Activated T-cell treated with anti-CD3 and anti-CD28 coated beads, Interleukin-2, amount 50 U/mL, for 48 hours (primary cell): Measurements from ENCODE around the gene RHBDL3.
A peak's percentile ranks its signal among the peaks of the same experiment; 100 is the strongest.
"Not testable (repeated sequence)": the region's sequence is repeated elsewhere in the genome, so short reads cannot be mapped to it uniquely, and the experiment has no call there.

ENCODE experiments used
- DNase-seq, 2 experiments: peaks; one replicate each; pipeline ENCODE4 v3.0.0-alpha.2; 2020

Gene RHBDL3, protein sequence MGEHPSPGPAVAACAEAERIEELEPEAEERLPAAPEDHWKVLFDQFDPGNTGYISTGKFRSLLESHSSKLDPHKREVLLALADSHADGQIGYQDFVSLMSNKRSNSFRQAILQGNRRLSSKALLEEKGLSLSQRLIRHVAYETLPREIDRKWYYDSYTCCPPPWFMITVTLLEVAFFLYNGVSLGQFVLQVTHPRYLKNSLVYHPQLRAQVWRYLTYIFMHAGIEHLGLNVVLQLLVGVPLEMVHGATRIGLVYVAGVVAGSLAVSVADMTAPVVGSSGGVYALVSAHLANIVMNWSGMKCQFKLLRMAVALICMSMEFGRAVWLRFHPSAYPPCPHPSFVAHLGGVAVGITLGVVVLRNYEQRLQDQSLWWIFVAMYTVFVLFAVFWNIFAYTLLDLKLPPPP

DNA sequence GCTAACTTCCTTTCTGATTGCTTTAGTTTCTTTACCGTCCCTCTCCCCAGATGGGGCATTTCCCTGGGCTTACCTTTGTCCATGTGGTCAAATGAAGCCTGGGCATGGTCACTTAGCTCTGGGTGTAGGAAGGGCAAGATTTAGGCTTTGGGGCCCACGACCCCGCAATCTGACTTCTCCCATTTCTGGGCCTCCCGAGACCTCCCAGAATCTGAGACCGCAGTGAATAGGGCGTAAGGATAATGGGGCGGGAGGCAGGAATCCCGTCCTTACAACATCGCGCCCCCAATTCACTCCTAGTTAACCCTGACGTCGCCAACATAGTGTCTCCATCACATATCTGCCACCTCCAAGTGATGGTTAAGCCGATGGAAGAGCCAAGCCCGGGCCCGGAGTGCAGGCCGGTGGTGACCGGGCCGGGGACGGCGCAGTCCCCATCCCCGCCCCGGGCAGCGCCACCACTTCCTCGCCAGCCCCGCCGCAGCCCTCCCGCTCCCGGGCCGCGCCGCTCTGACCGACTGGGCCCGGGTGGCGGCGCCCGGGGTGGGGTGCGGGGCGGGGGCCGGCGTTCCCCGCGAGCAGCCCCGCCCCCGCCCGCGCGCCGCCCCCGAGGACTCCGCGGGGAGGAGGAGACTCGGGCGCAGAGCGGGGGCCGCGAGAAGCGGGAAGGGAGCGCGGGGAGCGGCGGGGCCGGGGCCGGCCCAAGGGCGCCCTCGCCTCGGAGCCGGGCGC lies at the start of gene RHBDL3:
TSS of gene RHBDL3 (plus strand) at position 641 of the 732 bp plus-strand sequence. CDS start 358 bp downstream, outside the sequence.
- DNase-seq, result no peak

DNA sequence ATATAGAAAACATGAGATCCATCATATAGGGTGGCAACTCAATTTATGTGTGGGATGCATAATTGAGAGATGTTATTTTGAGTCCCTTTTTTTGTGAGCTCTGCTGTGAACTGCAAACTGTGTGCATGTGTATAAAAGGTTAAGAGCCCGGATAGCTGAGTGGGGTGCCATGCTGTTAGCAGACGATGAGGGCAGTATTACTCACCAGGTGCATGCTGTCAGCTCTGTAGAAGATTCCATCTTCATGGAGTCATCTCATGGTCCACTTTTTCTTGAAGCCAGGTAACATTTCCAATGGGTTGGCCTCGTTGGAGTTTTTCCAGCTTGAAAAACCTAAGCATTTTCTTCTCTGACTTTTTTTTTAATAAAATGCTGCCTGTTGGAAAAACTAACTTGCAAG lies 43.0 kb upstream of the RHBDL3 start:
- DNase-seq, result no peak

DNA sequence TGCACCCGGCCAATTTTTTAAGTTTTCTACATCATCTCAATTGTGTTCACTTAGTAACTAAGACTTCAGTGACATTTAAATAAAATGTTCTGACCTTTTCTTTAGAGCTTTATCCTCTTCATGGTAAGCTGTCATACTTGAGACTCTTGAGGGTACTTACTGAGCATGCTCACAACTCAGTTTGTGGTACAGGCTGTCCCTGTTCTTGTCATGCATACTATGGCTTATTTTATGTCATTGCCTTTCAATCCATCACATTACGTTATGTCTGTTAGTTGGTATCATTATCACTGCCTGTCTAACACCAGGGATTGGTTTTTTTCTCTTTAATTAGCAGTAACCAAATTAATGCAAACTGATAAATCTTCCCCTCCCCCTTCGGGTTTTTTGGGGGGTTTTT lies 41.9 kb upstream of the RHBDL3 start:
- DNase-seq, result no peak

DNA sequence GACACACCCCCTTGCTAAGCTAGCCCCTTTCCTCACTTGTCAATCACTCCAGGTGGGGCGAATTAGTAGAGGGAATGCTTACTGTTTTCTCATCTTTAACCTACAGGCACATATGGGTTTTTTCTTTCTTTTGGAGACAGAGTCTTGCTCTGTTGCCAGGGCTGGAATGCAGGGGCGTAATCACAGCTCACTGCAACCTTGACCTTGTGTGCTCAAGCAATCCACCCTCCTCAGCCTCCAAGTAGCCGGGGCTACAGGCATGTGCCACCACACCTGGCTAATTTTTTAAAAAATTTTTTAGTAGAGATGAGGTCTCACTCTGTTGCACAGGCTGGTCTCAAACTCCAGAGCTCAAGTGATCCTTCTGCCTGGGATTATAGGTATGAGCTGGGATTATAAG lies 38.7 kb upstream of the RHBDL3 start:
- DNase-seq, result no peak

DNA sequence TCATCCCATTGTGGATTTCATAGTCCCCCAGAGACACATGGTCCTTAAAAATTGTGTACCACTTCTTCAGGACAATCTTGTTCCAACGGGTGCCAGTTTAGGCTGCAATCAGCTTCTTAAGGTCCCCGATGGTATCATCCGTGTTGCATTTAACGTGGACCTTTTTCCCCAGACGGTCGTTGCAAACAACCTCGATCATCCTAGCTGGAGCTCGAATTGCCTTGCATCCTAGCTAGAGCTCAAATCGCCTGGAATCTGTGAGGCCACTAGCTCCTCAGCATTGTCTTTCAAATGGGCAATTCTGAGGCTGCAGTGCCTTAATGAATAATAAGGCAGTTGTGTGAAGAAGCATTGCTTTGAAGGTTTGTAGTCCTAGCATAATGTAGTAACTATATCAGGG lies 37.7 kb upstream of the RHBDL3 start:
- DNase-seq, result no peak

DNA sequence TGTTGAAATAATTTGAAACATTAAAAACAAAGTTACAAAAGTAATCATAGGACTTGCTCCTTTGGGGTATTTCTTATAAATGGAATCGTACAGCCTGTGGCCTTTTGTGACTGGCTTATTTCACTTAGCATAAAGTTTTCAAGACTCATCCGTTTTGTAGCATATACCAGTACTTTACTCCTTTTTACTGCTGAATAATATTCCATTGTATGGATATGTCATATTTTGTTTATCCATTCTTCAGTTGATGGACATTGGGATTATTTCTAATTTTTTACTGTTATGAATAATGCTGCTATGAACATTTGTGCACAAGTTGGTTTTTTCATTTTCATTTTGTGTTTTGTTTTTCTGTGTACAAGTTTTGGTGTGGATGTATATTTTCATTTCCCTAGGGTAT lies 30.0 kb upstream of the RHBDL3 start:
- no peak for DNase-seq

DNA sequence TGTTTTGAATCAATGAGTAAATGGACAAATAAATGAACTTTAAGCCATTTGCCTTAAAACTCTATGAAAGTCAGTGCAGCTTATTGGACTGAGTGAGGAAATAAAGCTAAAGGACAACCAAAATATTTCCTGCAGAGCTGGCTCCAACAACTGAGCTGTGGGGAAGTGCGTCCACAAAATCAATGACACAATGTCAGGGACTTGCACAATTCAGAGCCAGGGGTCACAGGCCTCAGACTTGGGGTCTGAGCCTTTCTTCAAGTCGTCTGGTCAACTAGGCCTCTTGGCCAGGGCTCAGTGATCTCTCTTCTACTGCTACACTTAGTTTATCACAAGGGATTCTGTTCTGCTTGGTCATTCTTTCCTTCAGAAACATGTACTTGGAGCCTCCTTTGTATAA lies 26.2 kb upstream of the RHBDL3 start:
- no peak for DNase-seq

DNA sequence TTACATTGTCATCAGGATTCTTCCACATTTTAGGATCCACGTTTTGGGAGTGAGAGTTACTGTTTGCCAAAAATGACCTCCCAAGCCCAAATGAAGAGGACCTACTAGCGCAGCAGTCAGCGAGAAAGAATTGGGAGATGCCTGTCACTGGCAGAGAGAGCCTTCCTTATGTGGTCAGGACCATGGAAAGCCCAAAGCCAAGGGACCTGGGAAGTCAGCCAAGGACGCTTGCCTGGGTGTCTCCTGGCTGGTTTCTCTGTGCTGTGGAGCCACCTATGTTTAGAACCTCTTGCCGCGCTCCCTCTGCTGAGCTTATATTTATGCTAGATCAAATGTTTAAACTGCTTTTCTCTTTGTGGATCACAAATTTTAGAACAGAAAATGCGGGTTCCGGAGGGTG lies 24.9 kb upstream of the RHBDL3 start:
- DNase-seq, result no peak

DNA sequence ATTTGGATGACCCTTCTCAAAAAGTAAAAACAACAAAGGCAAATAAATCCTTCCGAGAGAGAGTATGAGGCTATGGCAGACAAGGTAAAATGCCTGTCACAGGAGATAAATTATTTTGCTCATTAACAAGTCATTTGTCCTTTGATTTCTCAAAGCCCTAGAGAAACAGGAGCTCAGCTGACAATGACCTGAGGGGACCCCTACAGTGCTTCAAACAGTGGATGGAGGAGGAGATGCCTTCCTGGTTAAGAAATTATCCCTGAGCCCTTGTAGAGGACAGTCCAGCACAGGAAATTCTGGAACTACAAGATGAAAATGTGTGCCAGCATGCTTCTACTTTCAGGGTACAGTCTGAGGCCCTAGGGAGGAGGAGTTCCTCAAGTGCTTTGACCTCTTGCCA lies 24.0 kb upstream of the RHBDL3 start:
- no peak for DNase-seq

DNA sequence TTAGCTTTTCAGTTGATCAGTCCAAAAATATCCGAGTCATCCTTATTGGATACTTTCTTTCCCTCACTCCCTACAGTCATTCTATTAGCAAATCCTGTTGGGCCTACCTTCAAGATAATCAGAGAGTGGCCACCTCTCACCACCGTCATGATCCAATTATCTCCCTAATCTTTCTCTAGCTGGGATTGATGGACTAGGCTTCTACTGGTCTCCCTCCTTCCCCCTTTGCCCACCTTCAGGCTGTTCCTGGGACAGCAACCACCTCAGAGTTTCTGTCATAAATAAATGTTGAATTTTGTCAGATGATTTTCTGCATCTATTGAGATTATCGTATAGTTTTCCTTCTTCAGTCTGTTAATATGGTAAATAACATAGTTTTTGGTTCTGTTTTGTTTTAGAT lies 16.2 kb upstream of the RHBDL3 start:
- no peak for DNase-seq

DNA sequence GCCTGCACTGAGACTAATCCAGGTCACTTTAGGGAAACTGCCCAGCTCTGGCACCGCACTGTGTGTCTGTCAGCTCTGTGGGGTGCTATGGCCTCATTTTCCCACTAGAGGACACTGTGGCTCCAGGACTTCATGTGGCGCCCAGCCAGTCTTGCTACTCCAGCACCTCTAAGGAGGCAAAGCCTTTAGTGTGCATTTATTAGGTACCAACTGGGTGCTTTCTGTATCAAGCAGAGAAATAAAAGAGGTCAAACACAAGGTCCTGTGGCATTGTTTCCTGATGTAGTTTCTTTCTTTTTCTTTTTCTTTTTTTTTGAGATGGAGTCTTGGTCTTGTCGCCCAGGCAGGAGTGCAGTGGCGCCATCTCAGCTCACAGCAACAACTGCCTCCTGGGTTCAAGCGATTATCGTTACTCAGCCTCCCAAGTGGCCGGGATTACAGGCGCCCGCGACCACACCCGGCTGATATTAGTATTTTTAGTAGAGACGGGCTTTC lies 12.5 kb upstream of the RHBDL3 start:
- peak; percentile 83 to 86 for DNase-seq

DNA sequence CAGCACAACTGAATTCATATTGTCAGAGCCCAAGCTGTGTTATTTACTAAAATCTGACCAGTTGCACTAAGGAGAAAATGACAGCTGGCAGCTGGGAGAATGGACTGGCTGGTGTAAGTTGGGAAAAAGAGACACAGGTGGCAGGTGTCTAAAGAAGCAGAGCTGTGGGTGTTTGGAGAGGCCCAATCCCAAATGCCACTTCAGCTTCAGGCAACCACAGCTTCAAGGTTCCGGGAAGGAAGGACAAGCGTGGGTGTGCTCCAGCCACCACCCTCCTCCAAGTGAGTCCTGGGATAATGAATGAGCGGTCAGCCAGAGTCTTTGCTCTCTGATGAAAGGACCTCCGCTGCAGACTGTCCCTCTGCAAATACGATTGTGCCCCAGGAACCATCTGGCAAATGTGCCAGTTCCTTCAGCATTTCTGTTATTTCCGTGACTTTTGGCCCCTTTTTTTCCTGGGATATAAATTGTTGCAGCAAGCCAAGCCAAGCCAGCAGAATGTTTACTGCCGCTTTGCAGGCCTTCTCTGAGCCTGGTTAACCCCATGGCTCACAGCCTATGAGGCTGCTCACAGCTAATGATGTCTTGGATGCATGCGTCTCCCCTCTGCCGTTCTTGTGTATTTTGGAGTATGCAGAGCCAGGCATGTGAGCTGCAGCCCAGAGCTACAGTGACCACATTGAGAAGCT lies 9.5 kb upstream of the RHBDL3 start:
- no peak for DNase-seq

DNA sequence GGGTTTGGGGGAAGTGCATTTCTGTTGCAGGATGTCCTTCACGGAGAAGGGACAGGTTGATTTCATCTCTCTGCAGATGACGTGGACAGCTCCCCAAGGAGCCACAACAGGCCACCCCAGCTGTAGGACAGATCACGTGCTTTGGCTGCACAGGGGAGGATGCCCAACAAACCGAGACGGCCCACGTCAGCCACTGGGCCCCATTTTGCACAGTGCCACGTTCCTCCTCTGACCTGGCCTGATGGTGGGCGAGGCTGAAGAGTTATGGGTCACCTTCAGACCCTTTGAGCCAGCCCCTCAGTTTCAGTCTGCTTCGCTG lies 9.0 kb upstream of the RHBDL3 start:
- no peak for DNase-seq

DNA sequence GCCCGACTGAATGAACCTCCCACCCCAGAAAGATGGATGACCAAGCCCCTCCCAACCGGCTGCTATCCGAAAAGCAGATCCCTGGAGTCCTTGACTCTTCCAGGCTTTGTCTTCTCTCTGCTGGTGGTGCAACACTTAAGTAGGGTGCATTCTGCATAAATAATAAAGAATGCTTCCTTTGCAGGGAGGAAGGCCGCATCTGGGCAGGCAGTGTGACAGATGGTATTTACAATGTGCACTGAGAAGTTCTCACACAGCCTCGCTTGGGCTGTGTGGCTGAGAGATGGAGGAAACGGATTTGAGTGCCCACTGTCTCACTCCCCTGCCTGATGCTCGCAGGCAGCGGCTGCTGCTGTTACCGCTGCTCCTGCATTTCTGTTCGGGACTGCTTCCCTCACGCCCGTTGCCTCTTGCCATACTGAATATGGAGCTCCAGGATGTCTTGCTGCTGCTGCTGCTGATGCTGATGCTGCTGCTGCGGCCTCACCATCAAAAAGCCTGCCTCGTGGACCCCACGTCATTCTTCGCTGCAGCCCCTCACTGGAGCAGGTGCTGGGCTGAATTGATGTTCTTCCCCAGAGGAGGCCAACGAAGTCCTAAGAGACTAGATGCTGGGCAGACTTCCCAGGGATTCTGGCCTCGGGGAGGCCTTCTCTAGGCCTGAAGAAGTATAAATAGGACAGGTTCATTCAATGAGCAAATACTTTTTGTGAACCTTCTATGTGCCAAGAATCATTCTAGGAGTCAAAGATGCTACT lies 7.1 kb upstream of the RHBDL3 start:
- no peak for DNase-seq

DNA sequence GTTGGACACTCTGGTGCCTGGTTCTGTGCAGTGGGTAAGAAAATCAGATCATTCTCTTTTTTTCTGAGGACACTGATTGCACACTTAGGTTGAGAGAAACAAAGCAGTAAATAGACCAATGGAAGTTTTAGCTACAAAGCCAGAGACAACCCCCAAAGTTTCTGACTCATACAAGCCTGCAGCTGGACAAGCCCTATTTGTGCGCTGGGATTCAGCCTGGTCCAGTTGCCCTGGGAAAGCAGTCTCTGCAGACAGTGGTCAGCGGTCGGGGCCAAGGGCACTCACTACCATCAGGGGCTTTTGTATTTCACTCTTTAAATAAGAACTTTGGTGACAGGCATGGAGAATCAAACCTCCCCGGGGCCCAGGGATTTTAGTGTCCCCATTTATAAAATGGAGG lies 6.0 kb upstream of the RHBDL3 start:
- DNase-seq, result no peak

DNA sequence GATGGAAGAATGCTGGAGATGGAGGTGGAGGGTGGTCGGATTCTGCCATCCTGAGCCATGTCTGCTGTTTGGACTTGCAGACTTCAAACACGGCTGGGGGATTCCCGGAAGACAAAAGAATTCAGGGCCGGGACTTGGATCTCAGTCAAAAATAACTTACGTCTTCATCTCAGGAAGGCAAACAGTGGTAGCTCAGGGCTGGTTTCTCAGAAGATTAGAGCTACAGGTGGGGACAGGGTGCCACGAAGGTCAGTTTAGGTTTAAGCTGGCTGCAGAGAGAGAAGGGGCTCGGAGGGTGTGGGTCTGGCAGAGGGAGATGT lies 4.3 kb upstream of the RHBDL3 start:
- no peak for DNase-seq

DNA sequence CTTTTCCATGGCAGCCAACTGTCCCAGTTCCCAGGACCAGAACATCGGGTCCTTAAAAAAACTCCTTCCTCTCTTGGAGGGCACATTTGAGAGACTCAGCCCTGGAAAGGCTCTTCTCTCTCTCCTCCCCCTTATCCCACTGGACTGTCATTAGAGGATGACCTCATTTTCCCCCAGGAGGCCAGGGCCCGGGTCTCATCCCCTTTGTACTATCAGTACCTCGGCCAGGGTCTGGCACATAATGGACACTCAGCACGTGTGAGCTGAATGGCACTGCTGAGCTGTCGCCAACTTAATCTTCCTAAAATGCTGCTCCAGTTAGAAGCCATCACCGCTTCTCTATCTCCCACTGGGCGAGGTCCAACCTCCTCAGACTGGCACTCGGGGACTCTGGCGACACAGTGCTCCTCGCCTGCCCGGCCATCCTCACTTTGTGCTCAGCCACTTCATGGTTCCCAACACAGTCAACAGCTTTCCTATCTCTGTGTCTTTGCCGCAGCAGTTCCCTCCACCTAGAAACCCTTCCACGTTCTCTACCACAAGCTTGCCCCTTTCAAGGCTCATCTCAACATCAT lies 3.6 kb upstream of the RHBDL3 start:
- no peak for DNase-seq

DNA sequence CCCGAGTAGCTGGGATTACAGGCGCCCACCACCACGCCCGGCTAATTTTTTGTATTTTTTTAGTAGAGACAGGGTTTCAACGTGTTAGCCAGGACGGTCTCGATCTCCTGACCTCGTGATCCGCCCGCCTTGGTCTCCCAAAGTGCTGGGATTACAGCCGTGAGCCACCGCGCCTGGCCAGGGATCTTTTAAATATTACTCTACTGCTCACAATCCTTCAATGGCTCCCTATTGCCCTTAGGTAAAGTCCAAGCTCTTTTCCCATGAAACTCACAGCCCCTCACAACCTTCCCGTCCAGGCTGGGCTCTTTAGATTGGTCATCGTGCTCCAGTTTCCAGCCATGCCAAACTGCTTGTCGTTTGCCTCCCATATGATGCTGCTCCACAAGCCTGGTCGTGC lies 2.1 kb upstream of the RHBDL3 start:
- DNase-seq, result not testable (repeated sequence)

DNA sequence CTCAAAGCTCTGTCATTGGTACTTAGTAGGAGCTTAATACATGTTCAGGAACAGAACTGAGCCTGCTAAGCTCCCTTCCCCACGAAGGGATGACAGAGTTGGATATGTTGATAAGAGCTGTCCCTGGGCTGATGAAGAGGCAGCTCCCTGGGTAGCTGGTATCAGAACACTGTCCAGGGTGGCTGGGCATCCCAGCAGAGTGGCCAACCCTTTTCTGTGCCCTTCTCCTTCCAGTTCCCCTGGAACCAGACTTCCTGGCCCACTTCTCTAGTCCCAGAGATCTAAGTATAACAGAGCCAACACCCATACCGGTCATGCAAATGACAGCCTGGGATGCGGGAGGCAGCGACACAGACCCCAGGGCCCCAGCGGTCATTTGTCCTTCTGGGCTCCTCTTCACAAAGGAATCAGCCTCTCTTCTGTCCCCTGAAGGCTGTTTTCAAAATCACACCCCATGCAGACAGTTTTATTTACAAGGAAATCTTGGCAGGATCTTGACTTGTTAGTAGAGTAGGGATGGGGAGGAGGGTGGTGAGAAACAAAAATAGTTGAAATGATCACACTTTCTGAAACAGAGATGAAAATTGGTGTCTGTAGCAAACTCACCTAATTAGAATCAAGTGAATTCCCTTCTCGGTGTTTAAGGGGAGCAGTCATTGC lies 1.4 kb upstream of the RHBDL3 start:
- no peak for DNase-seq

DNA sequence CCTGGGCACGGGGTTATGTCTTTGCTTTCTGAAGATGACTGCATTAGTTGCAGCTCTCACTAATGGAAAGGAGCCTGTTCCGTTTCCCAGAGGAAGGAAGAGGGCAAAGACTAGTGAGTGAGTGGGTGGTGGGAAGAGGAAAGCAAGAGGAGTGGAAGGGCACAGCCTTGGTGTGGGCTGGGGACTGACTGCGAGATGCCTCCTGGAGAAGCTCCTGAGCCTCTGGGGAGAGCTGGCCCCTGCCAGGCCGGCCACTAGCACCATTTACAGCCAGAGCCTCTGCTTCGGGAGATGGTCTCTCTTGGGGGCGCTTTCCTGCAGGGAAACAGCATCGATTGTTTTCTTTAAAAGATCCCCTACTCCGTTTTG lies 825 bp upstream of the RHBDL3 start:
- DNase-seq, result no peak

DNA sequence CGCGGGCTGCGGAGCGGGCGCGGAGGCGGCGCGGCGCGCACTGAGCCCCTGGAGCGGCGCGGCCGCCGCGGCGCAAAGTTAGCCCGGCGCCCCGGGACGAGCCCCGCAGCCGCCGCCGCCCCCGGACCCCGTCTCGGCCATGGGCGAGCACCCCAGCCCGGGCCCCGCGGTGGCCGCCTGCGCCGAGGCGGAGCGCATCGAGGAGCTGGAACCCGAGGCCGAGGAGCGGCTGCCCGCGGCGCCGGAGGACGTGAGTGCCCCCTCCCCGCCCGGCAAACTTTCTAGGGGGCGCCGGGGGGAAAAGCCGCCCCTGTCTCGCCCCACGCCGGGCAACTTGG lies 388 bp downstream of the RHBDL3 start:
- DNase-seq, result peak in 1 of 2 experiments; percentile 20
